Measurements from ENCODE around the gene QKI. TPM values are rescaled to one million over a fixed set of nuclear protein-coding genes. Genes with fewer than 3 reads are reported as not detected.
A peak's percentile ranks its signal among the peaks of the same experiment; 100 is the strongest.

The QKI gene
- total RNA-seq, 1 donor from 2014 or later: 234 TPM

DNA sequence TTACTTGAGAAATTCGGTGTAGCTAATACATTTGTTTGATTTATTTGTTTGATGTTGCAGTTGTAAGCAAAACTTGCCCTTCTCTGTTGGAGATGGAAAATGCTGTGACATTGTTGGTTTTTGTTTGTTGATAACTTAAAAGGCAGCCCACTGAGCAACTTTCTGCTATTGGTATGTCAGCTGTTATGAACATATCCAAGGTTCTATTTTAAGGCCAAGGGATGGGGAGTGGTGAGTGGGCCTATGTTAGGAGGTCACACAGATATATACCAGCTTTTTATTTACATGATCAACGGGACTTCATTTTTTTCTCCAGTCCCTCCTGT is 5.7 kb downstream of the QKI start:
- ATAC-seq (no peak), DNase-seq (no peak)
- H3K27me3 ChIP-seq: no peaks in the 10 kb centered on the region
- peak overlapping the region; percentile 83 for H3K4me3 ChIP-seq
- TF ChIP-seq, protein P1, sequence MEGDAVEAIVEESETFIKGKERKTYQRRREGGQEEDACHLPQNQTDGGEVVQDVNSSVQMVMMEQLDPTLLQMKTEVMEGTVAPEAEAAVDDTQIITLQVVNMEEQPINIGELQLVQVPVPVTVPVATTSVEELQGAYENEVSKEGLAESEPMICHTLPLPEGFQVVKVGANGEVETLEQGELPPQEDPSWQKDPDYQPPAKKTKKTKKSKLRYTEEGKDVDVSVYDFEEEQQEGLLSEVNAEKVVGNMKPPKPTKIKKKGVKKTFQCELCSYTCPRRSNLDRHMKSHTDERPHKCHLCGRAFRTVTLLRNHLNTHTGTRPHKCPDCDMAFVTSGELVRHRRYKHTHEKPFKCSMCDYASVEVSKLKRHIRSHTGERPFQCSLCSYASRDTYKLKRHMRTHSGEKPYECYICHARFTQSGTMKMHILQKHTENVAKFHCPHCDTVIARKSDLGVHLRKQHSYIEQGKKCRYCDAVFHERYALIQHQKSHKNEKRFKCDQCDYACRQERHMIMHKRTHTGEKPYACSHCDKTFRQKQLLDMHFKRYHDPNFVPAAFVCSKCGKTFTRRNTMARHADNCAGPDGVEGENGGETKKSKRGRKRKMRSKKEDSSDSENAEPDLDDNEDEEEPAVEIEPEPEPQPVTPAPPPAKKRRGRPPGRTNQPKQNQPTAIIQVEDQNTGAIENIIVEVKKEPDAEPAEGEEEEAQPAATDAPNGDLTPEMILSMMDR (IDR thresholded peaks at IDR 0.05): no peak
- H3K9me3 ChIP-seq: no peaks in the 10 kb centered on the region
- intact Hi-C loops (cut with DNase I): loop anchor here (10.0 kb wide), 1 partner anchor 535 kb away; no protein-coding TSS in a partner anchor
- peaks cover 53% of the 10 kb centered on the region for H3K4me1 ChIP-seq
- peak overlapping the region; percentile 95 for H3K27ac ChIP-seq
- H3K36me3 ChIP-seq: no peaks in the 10 kb centered on the region

DNA sequence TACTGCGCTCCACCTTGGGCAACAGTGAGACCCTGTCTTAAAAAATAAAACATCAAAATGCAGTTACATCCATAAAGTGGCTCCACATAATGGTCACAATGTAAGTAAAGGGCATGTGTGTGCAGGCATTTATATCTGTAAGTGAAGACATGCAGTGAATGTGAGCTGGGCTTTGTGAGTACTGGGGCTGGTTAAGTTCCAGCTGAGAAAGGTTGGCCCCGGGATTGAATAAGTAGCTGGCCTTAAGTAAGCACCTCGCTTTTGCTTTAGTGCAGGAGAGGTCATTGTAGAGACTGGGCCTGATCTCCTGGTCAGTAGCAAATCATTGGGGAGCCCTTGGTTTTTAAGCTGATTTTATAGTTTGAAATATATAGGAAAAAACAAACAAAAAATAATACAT is 8.0 kb downstream of the QKI start:
- DNase-seq (no peak), ATAC-seq (no peak)
- Histone ChIP-seq H3K4me1 (peaks cover 67% of the 10 kb centered on the region), H3K36me3 (no peaks in the 10 kb centered on the region), H3K4me3 (no peak overlapping the region), H3K27me3 (no peaks in the 10 kb centered on the region), H3K9me3 (no peaks in the 10 kb centered on the region), H3K27ac (no peak overlapping the region)
- intact Hi-C loops (cut with DNase I): loop anchor here (10.0 kb wide), 1 partner anchor 532 kb away; no protein-coding TSS in a partner anchor
- TF ChIP-seq, protein P1 (IDR thresholded peaks at IDR 0.05): no peak

DNA sequence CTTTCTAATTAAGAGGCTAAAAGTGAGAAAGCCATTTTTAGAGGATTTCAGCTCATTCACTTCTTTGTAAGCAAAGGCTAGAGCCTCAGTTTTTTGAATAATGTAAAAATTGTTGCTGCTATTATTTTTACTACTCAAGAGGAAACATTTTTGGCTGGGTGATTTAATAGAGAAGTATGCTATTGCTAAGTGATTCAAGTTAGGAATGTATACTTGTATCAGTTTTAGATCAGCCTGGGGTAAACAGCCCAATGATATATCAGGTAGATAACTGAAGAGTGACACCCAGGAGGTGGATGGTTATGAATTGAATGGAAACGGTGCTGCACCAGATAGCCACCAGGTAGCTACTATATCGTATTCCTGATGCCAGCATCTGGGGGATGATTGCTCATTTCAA is 9.2 kb downstream of the QKI start:
- H3K4me1 ChIP-seq: peaks cover 69% of the 10 kb centered on the region
- no peaks in the 10 kb centered on the region for H3K9me3 ChIP-seq
- ATAC-seq (no peak), DNase-seq (no peak)
- H3K27me3 ChIP-seq: no peaks in the 10 kb centered on the region
- TF ChIP-seq, protein P1 (IDR thresholded peaks at IDR 0.05): no peak
- H3K4me3 ChIP-seq: no peak overlapping the region
- H3K27ac ChIP-seq: no peak overlapping the region
- no peaks in the 10 kb centered on the region for H3K36me3 ChIP-seq
- intact Hi-C loops (cut with DNase I): loop anchor here (10.0 kb wide), 1 partner anchor 531 kb away; no protein-coding TSS in a partner anchor

DNA sequence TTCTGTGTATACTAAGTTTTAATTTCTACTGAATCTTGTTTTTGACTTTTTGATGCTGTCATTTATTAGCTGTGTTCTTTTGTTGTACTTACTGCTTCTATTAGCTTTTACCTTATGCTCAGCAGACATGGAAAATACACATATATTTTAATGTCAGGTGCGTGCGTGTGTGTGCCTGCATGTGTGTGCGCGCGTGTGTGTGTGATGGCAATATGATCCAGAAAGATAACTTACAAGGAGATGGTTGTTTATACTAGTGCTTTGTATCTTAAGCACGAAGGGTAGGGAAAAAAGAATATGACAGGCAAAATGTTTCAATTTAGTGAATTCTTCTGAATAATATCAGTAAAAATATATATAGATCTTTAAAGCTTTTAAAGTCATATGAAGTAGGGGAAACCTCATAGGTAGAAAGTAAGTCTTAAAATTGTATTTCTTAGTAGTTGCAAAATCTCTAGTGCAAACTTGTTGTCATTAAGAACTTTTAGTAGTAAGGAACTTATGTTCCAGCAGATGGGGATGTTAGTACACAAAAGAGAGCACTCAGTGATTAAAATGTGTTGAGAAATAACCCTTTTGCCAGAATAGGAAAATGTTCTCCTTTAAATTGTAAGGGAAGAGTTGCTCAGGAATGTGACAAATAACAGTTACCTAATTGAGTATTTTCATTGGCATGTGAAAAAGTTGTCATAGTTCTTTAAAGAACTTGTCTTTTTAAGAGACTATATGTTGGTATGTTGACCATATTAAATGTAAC is 13.2 kb downstream of the QKI start:
- TF ChIP-seq, protein P1 (IDR thresholded peaks at IDR 0.05): peak; percentile 57
- H3K27me3 ChIP-seq: no peaks in the 10 kb centered on the region
- no peaks in the 10 kb centered on the region for H3K36me3 ChIP-seq
- no peak overlapping the region for H3K27ac ChIP-seq
- H3K9me3 ChIP-seq: no peaks in the 10 kb centered on the region
- peak; percentile 79 for ATAC-seq
- H3K4me1 ChIP-seq: peaks cover 62% of the 10 kb centered on the region
- DNase-seq: no peak
- no peak overlapping the region for H3K4me3 ChIP-seq
- intact Hi-C loops (cut with DNase I): loop anchor here (10.0 kb wide), 1 partner anchor 527 kb away; no protein-coding TSS in a partner anchor

DNA sequence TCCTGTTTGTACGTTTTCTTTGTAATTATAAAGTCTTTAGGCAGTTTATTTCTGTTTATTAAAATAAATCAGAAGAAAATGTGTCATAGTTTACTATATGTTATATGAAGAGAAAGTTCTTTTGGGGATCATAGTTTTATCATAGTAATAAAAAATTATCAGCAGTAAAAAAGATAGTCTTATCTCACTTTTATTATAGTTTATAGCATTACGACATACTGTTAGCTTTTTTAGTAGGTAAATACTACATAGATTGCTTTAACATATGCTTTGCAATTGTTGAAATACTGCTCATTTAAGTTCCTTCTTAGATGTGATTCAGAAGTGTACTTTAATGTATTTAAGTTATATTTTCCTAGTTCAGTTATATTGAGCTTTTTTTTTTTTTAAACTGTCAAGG is 13.9 kb downstream of the QKI start:
- no peak for DNase-seq
- no peak overlapping the region for H3K4me3 ChIP-seq
- intact Hi-C loops (cut with DNase I): loop anchor here (10.0 kb wide), 1 partner anchor 526 kb away; no protein-coding TSS in a partner anchor
- no peaks in the 10 kb centered on the region for H3K27me3 ChIP-seq
- H3K4me1 ChIP-seq: peaks cover 55% of the 10 kb centered on the region
- H3K27ac ChIP-seq: no peak overlapping the region
- no peaks in the 10 kb centered on the region for H3K36me3 ChIP-seq
- no peaks in the 10 kb centered on the region for H3K9me3 ChIP-seq
- ATAC-seq: no peak
- TF ChIP-seq, protein P1 (IDR thresholded peaks at IDR 0.05): no peak

Measured in upper lobe of right lung (tissue), 1 donor.